ENCODE measurements around the gene FAT1.

The FAT1 gene

DNA sequence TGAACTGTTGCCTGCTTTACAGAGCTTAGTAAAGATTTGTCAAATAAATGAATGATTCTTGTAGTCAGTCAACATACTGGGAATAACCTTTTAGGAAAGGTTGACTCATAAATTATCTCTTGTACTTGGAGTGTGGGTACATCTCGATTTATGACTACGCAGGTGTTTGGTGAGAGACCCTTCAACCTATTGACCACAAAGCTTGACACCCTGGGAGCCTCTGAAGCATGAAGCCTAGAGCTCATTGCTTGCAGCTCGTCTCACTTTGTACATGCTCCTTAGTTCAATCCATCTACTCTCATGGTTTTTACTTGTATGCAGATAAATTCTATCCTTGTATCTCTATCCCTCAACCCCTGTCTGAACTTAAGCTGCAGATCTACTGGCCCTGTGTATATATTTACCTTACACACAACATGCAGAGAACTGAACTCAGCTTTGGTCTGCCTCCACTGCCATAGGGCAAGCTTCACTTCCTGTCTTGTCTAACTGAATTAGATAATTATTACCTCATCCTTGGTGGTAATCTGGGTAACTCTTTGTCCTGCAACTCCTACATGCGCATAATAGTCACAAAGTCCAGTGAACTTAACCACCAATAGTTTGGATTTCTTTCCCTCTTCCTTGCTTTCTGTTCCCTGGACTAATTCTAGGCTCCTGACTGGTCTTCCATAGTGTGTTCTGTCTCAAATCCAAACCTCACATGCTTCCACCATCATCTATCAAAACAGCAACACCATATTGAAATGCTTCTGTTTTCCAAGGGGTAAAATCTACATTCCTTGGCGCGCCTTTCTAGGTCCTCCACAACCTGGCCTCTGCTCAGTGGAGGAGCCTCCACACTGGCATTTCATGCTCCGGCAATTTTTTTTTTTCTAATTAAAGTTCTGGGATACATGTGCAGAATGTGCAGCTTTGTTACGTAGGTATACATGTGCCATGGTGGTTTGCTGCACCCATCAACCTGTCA lies 32.2 kb upstream of the FAT1 start:
- DNase-seq (ENCODE audit: low spot score): no peak

DNA sequence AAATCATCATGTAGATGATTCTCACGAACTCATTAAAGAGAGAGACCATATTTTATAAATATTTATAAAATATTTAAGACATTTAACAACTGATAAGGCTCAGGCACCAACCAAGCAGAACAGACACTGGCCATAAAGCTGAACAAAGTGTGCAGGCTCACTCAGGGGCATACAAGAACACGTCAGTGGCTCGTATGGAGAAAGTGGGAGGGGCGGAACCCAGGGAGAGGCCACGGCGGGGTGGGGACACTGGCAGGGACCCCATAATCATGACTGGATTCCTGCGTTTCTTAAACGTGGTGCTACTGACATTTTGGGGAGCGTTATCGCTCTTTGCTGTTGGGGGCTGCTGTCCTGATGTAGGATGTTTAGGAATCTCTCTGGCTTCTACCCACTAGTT lies 31.3 kb upstream of the FAT1 start:
- DNase-seq (ENCODE audit: low spot score): no peak

DNA sequence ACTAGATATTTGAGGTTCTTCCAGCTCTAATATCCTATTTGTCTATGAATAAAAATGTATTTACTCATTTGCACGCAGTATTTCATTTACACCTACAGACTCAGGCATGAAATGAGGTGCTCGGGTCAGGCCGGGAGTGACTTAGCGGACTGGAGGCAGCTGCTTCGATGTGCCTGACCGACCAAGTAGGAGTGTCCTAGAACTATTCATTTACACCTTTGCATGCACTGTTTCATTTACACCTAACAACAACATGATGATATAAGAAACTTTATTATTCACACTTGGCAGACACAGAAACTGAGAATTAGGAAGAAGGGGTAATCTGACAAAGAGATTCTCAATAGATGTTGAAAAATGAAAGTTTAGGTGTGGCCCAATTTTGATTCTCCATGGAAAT lies 28.7 kb upstream of the FAT1 start:
- DNase-seq (ENCODE audit: low spot score): no peak

DNA sequence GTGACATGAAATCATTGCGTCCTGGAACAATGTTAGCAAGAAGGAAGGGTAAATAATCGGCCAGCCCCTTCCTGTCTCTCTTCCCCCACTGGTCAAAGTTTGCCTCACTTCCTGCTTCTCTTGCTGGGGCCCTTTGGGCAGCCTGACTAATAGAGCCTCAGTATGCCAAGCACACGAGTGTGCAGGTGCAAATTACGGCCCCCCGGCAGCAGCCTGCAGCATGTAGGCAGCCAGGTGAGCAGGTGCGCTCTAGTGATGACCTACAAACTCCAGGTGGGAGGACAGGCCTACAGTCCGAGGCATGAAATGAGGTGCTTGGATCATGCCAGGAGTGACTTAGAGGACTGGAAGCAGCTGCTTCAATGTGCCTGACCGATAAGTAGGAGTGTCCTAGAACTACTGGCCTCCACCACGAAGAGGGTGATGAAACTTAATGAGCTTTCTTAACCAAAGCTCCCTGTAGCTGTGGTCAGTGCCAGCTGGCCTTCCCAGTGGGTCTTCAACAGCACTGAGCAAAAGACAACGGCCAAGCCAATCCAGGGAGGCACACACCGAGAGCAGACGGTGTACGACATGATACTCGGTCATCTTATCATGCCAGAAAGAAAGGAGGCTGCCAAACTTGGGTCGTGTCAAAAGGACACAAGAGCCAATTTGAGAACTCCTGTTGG lies 26.1 kb upstream of the FAT1 start:
- no peak for DNase-seq (ENCODE audit: low spot score)

DNA sequence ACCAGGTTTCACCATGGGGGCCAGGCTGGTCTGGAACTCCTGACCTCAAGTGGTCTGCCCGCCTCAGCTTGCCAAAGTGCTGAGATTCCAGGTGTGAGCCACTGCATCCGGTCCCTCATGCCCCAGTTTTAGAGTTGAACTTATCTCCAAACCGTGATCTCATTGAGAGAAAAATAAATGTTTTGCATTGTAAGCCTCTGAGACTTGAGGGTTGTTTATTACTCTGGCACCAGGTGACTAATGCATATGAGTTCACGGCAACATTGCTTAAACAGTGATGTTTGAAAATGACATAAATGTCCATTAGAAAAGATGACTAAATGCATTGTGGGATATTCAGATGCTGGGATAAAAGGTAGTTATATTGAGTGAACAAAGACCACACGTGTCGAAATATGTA lies 22.9 kb upstream of the FAT1 start:
- DNase-seq (ENCODE audit: low spot score): no peak

DNA sequence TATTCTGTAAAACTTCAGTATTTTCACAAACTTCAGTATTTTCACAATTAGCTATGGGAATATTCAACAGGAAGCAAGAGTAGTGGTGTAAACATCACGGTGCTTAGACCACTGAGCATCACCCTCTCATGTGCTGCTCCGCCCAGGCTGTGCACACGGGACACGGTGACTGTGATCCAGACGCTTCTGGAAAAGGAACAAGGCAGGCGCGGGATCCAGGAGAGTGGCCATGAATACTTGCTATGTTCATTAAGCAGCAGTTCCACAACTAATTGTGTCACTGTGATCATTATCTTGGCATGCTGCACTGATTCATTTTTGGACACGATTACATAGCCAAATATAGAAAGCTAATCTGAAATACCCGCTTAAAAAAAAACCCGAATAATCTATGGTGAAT lies 19.6 kb upstream of the FAT1 start:
- no peak for DNase-seq (ENCODE audit: low spot score)

DNA sequence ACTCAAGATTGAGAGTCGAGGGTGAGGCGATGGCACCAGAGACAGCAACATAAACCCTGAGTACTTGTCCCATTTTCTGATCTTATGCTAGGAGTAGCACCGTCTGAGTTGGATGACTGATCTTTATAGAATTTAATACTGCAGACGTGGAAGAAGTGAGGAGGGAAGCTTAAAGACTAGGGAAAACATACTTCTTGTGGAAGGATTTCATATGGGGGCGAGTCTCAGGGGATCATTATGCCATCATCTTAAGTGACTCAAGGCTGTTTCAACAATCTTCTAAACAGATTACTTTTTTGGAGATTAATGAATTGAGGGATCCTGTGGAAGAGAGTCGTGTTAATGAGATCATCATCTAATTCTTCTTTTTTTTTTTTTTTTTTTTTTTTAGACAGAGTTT lies 17.2 kb upstream of the FAT1 start:
- no peak for DNase-seq (ENCODE audit: low spot score)

DNA sequence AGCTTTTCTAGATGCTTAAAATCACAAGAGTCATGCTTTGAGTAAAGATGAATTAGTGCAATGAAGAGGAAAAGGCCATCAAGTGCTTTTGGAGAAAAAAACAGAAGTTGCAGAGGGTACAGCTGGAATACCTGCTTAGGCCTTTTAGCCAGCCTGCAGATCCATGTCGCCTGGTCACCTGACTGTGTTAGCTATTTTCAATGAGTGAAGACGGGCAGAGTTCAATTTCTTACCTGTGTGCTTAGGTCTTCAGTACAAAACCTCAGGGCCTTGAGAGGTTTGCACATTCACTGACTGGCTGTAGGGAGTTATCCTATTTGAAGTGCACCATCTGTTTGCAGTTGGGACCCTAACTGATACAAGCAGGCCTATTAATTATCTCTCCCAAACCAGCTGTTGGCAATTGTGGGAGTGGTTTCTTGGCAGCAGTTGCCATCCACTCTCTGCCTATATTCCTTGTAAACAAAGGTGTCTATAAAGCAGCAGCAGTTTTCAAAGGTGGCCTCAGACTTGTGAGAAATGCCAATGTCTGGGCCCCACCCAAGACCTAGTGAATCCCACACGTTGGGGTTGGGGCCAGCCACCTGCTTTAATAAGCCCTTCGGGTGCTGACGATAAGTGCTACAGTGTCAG lies 16.3 kb upstream of the FAT1 start:
- peak; percentile 62 for DNase-seq (ENCODE audit: low spot score)

DNA sequence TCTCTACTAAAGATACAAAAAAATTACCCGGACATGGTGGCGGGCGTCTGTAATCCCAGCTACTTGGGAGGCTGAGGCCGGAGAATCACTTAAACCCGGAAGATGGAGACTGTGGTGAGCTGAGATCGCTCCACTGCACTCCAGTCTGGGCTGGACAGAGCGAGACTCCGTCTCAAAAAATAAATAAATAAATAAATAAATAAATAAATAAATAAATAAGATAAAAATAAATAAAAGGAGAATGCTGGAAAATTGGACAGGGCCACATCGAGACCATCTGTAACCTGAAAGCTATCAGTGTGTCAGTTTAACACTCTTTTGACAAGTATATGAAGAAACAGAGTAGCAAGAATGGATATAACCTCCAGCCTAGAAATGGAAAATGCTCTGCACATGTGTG lies 15.7 kb upstream of the FAT1 start:
- DNase-seq (ENCODE audit: low spot score): no peak

DNA sequence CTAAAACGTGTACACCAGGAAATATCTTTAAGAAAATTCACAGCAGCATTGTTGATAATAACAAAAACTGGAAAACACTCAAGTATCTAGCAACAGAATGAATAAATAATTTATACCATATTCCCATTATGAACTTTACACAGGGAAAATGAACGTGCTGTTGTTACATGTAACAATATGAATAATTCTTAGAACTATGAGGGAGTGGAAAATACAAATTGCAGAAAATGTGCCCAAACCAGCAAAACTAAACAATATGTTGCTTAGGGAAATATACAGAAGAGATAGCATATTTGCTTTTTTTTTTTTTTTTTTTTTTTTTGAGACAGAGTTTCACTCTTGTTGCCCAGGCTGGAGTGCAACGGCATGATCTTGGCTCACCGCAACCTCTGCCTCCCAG lies 14.8 kb upstream of the FAT1 start:
- DNase-seq (ENCODE audit: low spot score): no peak

DNA sequence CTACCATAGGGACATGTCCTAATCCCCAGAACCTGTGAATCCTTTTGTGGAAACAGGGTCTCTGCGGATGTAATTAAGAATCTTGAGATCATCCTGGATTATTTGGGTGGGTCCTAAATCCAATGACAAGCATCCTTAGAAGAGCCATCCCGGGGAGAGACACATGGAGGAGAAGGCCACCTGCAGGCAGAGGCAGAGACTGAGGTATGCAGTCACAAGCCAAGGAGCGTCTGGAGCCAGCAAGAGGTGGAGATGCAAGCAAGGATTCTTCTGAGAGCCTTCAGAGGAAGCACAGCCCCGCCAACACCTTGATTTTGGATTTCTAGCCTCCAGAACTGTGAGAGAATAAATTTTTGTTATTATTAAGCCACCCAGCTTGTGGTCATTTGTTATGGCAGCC lies 13.8 kb upstream of the FAT1 start:
- no peak for DNase-seq (ENCODE audit: low spot score)

DNA sequence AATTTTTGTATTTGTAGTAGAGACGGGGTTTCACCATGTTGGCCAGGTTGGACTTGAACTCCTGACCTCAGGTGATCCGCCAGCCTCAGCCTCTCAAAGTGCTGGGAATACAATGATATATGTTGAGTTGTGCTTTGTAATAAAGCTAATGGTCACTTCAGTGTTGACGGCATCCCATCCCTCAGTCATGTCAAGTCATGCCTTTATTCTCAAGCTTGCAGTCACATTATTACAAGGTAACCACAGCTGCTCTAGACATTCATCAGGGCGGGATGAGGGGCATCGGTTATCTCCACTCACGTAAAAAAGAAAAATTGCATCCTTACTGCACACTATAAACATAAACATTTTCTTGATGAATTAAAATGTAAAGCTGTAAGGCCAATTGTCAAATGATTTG lies 12.8 kb upstream of the FAT1 start:
- DNase-seq (ENCODE audit: low spot score): no peak

DNA sequence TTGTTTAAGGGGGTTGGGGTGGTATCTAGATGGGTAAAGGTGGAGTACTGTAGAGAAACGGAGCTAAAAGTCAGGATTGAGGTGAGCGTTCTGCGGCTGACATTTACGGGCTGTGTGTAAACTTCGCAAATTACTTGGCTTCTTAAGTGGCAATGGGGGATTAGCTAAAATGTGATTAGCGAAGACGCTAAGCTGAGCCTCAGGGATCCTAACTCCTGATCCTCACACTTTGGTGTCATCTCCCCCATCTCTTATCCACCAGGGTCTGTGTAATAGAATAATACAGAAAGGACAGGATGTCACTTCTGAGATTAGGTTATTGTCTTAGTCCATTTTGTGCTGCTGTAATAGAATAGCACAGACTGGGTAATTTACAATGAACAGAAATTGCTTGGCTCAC lies 10.6 kb upstream of the FAT1 start:
- no peak for DNase-seq (ENCODE audit: low spot score)

DNA sequence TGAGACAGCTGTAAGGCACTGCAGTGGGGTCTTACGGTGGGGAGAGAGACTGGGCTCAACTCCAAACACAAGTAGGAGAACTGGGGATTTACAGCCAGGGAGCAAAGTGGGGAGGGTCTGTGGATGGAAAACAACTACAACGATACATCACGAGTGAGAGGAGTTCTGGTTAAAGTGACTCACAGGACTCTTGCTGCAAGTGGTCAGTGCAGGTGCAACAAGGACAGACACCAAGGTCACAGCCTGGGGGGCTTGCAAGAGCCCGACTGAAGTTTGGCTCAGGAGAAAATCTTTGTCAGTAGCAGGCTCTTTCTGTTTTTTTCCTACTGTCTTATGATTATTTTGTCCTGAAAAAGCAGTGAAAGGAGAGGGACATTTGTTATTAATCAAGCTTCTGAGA lies 10.1 kb upstream of the FAT1 start:
- DNase-seq (ENCODE audit: low spot score): no peak

DNA sequence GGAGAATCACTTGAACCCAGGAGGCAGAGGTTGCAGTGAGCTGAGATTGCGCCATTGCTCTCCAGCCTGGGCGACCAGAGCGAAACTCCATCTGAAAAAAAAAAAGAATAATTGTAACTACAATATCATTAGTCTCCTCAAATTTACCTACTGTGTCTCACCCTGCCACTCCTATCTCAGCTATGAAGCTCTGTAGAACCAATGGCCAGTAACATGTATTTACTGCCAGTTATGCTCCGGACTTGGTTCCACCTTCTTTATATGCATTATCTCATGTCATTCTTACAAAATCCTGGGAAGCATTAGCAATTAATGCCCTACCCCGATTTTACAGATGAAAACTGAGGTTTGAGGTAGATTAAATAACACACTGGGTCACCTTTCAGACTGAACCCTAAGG lies 7.0 kb upstream of the FAT1 start:
- DNase-seq (ENCODE audit: low spot score): peak; percentile 53

DNA sequence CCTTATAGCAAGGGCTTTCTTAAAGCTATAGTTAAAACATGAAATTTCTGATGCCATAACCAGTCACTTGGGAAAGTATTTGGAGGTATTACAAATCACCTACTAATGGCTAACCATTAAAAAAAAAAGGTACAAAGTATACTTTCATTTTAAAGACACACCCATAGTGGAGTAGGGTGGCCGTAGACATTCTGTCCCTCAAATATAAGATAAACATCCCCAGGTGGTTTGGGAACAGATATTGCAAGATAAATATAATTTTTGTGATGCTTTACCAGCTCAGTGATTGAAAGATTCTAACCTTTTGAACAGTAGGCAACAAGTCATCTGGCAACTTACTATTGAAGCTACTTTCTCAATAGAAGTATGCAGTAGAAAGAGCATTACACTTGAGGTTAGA lies 6.2 kb upstream of the FAT1 start:
- no peak for DNase-seq (ENCODE audit: low spot score)

DNA sequence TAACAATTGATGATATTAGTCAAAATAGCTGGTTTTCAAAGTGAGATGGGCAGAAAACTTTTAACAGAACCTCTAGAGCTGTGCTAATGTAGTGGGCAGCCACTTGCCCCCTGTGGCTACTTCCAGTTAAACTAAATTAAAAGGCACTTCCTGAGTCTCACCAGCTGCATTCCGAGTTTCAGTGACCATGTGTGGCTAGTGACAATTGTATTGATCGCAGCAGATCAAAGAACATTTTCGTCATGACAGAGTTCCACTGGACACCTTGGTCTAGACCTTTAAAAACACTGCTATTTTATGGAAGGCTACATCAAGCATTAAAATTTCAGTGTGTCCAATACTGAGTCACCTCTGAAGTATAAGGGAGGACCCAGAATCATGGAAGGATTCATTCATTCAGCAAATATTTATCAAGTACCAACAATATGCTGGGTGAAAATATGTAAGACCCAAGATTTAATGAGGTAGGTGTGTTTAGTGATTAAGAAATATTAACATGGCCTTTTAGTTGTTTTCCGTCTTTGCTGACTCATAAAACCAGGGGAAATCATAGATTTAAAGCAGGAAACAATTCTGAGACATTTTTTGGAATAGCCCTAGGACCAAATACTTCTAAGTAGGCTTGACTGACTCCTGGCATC lies 5.1 kb upstream of the FAT1 start:
- DNase-seq (ENCODE audit: low spot score): peak; percentile 85

DNA sequence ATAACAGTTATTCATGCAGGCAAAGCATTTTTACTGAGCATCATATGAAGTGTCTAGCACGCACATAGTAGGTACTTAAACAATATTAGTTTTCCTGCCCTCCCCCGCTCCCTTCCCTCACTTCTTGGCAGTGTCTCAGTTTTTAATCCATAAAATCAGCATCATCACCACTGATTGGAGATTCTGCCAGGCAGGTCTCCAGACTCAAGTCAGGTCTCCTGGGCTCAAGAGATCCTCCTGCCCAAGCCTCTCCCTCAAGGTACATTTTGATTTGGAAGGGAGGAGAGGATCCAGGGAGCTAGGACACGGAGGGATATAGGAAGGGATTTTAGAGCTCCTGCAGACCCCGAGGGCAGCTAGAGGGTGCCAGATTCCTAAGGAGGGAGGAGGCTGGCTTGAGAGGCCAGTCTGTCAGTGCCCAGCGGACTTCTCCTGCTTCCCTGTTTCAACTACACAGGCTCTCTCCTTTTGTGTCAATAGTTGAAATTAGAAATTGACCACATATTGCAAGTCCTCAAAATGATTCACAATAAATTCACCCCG lies 4.4 kb upstream of the FAT1 start:
- peak; percentile 56 for DNase-seq (ENCODE audit: low spot score)

DNA sequence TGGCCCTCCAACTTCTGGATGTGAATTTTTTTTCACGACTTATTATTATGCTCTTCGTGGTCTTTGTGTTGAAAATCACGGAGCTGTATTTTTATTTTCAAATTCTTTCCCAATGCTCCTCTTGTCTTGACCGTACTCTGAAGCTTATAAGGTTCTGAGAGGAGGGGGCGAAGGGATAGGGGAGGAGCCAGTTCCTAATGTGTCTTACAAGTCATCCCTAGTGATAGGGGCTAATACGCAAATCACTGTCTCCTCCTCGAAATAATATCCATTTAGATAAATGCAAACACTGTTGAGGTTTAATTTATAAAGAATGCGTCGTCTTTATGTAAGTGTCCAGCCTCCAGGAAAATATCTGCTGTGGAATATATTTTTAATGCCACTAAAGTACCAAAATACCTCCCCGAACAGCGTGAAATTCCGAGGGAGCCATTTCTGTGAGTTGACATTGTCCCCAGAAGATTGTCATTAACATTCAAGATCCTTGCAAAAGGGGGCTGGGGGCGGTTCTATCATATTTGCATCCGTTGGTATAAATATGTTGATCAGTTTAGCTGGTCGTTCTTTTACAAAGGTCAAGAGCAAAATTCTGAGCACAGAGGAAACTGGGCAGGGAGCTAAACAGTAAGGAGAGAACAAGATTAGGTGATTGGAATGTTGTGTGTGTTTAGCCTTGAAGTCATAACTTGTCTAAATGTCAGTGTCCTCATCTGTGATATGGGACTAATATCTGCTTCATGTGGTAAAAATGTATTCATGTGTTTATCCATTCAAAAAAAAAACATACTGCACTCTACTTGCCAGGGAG lies 3.7 kb upstream of the FAT1 start:
- peak; percentile 41 for DNase-seq (ENCODE audit: low spot score)

DNA sequence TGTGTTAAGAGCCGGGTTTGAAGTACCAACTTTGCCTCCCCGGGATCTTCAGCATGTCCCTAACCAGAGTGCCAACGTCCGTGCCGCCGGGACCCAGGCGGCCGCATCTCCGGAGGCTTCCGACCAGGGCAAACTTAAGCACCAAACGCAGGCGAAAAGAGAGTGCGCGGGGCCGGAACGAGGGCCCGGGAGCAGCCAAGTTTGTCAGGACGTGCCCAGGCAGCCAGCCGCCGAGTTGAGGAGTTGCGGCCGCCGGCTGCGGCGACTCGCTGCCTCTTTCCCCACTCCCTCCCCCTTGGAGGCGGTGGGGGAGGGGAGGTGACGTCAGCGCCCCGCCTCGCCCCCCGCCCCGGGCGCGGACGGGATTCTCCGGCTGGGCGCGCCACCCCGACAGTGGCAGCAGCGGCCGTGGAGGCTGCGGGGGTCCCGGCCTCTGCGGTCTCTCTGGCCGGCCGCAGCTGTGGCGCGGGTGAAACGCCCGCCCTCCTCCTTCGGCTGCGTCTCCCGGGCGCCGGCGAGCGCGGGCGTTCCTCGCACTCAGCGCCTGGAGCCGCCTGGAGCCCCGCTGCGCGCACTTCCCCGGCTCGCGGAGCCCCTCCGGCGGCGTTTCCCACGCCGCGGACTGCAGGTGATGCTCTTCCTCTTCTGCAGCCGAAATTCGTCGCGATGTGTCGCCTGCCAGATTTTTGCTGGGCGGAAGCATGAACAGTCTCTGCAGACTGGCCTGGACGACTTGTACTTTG lies 2.9 kb upstream of the FAT1 start:
- peak; percentile 88 for DNase-seq (ENCODE audit: low spot score)
